HEK293 (cell line): Measurements from ENCODE around the gene INTS6.

ENCODE experiments used
- CTCF ChIA-PET: fragments of 350-600 bp; formaldehyde crosslinking; extraction: SDS; loops from one replicate; lab custom pipeline; 2021; ENCODE audit warnings: antibody characterized with exemption; lab: Yijun Ruan, JAX
- POLR2A ChIA-PET: fragments of 300-600 bp; formaldehyde crosslinking; extraction: SDS; loops from one replicate; lab custom pipeline; 2020; ENCODE audit warnings: antibody characterized with exemption, inconsistent platforms; lab: Yijun Ruan, JAX
- H3K27ac ChIP-seq: fragments of 200-500 bp; sonication (Bioruptor generic); 2 replicates; pipeline ENCODE4 v1.5.1; 2014; ENCODE audit warnings: low read depth, low read length, control low read depth, inconsistent platforms; ENCODE audit errors: extremely low read depth
- H3K36me3 ChIP-seq, 2 experiments: fragments of 200-500 bp in 1 of 2; sonication (Bioruptor generic) in 1 of 2; 1 replicate in 1 of 2; 2 replicates in 1 of 2; pipeline ENCODE4 v1.5.1; 2014 to 2017; ENCODE audit warnings: inconsistent platforms in 2 of 2, low read length in 2 of 2; ENCODE audit not compliant: control insufficient read depth in 2 of 2, insufficient read depth in 1 of 2
- H3K4me1 ChIP-seq: fragments of 200-500 bp; sonication (Bioruptor generic); 2 replicates; pipeline ENCODE4 v1.5.1; 2014; ENCODE audit warnings: mild to moderate bottlenecking, low read length, inconsistent platforms; ENCODE audit not compliant: control insufficient read depth, insufficient read depth
- H3K4me3 ChIP-seq: 2 replicates; pipeline ENCODE4 v1.5.1; 2011; ENCODE audit warnings: low read depth, mild to moderate bottlenecking, control low read depth, low read length, moderate library complexity
- H3K9me3 ChIP-seq: fragments of 200-500 bp; sonication (Bioruptor generic); 2 replicates; pipeline ENCODE4 v1.5.1; 2014; ENCODE audit warnings: low read depth, low read length, inconsistent platforms; ENCODE audit not compliant: control insufficient read depth, insufficient read depth
- BCL11A ChIP-seq: fragments of 450-650 bp; formaldehyde crosslinking; IDR thresholded peaks from 2 replicates; pipeline ENCODE4 v1.5.1; 2016; ENCODE audit warnings: low read depth, missing biosample characterization, missing genetic modification characterization
- GFI1B ChIP-seq: fragments of 450-650 bp; formaldehyde crosslinking; IDR thresholded peaks from 2 replicates; pipeline ENCODE4 v1.5.1; 2016; ENCODE audit warnings: missing biosample characterization, missing genetic modification characterization
- GLIS2 ChIP-seq: fragments of 450-650 bp; formaldehyde crosslinking; IDR thresholded peaks from 2 replicates; pipeline ENCODE4 v1.5.1; 2016; ENCODE audit warnings: missing biosample characterization, missing genetic modification characterization
- HOXD13 ChIP-seq: sonication (generic); formaldehyde crosslinking; IDR thresholded peaks from 2 replicates; pipeline ENCODE4 v1.8.0; 2022; ENCODE audit warnings: missing genetic modification reagents, borderline replicate concordance
- IKZF3 ChIP-seq: fragments of 450-650 bp; IDR thresholded peaks from 2 replicates; pipeline ENCODE4 v1.5.0; 2018; ENCODE audit warnings: missing biosample characterization, mild to moderate bottlenecking, missing genetic modification characterization, moderate library complexity
- KLF1 ChIP-seq: fragments of 450-650 bp; formaldehyde crosslinking; IDR thresholded peaks from 2 replicates; pipeline ENCODE4 v1.5.1; 2016; ENCODE audit warnings: missing biosample characterization, missing genetic modification characterization
- KLF10 ChIP-seq: fragments of 450-650 bp; IDR thresholded peaks from 2 replicates; pipeline ENCODE4 v1.5.1; 2018; ENCODE audit warnings: missing biosample characterization, mild to moderate bottlenecking, missing genetic modification characterization
- MZF1 ChIP-seq: fragments of 450-650 bp; formaldehyde crosslinking; IDR thresholded peaks from 2 replicates; pipeline ENCODE4 v1.5.1; 2017; ENCODE audit warnings: missing biosample characterization, missing genetic modification characterization, borderline replicate concordance
- OVOL3 ChIP-seq: fragments of 450-650 bp; formaldehyde crosslinking; IDR thresholded peaks from 2 replicates; pipeline ENCODE4 v1.5.1; 2016; ENCODE audit warnings: missing biosample characterization, missing genetic modification characterization
- PRDM1 ChIP-seq: fragments of 450-650 bp; formaldehyde crosslinking; IDR thresholded peaks from 2 replicates; pipeline ENCODE4; 2016; ENCODE audit warnings: missing biosample characterization, missing genetic modification characterization
- SETDB1 ChIP-seq: IDR thresholded peaks from one replicate; pipeline ENCODE4 v1.6.1; 2017; ENCODE audit warnings: mild to moderate bottlenecking, low read length, moderate library complexity, mixed read lengths; ENCODE audit not compliant: insufficient read length
- TSHZ1 ChIP-seq: fragments of 450-650 bp; formaldehyde crosslinking; IDR thresholded peaks from 2 replicates; pipeline ENCODE4 v1.5.1; 2016; ENCODE audit warnings: missing biosample characterization, missing genetic modification characterization, borderline replicate concordance
- ZBTB21 ChIP-seq: fragments of 450-650 bp; formaldehyde crosslinking; IDR thresholded peaks from 2 replicates; pipeline ENCODE4 v1.5.1; 2017; ENCODE audit warnings: missing biosample characterization, missing genetic modification characterization
- ZNF19 ChIP-seq: fragments of 450-650 bp; formaldehyde crosslinking; IDR thresholded peaks from 2 replicates; pipeline ENCODE4; 2016; ENCODE audit warnings: missing biosample characterization, missing genetic modification characterization, low read depth
- ZNF221 ChIP-seq: fragments of 450-650 bp; formaldehyde crosslinking; IDR thresholded peaks from 2 replicates; pipeline ENCODE4 v1.5.1; 2017; ENCODE audit warnings: missing biosample characterization, missing genetic modification characterization, borderline replicate concordance
- ZNF23 ChIP-seq: fragments of 450-650 bp; formaldehyde crosslinking; IDR thresholded peaks from 2 replicates; pipeline ENCODE4 v1.5.1; 2016; ENCODE audit warnings: missing biosample characterization, missing genetic modification characterization, borderline replicate concordance
- ZNF248 ChIP-seq: fragments of 450-650 bp; formaldehyde crosslinking; IDR thresholded peaks from 2 replicates; pipeline ENCODE4 v1.5.1; 2017; ENCODE audit warnings: missing biosample characterization, missing genetic modification characterization
- ZNF280D ChIP-seq: fragments of 450-650 bp; formaldehyde crosslinking; IDR thresholded peaks from 2 replicates; pipeline ENCODE4 v1.5.1; 2016; ENCODE audit warnings: missing biosample characterization, missing genetic modification characterization
- ZNF341 ChIP-seq: fragments of 450-650 bp; formaldehyde crosslinking; IDR thresholded peaks from 2 replicates; pipeline ENCODE4; 2016; ENCODE audit warnings: low read depth, missing biosample characterization, missing genetic modification characterization
- ZNF473 ChIP-seq: fragments of 450-650 bp; formaldehyde crosslinking; IDR thresholded peaks from 2 replicates; pipeline ENCODE4 v1.5.1; 2017; ENCODE audit warnings: missing biosample characterization, missing genetic modification characterization
- ZNF521 ChIP-seq: fragments of 450-650 bp; formaldehyde crosslinking; IDR thresholded peaks from 2 replicates; pipeline ENCODE4 v1.5.1; 2017; ENCODE audit warnings: missing biosample characterization, mild to moderate bottlenecking, missing genetic modification characterization
- ZNF610 ChIP-seq: fragments of 450-650 bp; formaldehyde crosslinking; IDR thresholded peaks from 2 replicates; pipeline ENCODE4 v1.5.1; 2016; ENCODE audit warnings: missing biosample characterization, missing genetic modification characterization, borderline replicate concordance
- ZNF654 ChIP-seq: fragments of 450-650 bp; formaldehyde crosslinking; IDR thresholded peaks from 2 replicates; pipeline ENCODE4 v1.5.1; 2016; ENCODE audit warnings: low read depth, missing biosample characterization, missing genetic modification characterization

Gene INTS6

GRCh38 chr13:51435002-51435578, 17.7 kb downstream of the INTS6 start (continued):
- TF ChIP-seq TSHZ1 (tag by site-specific recombination), result no peak
- TF ChIP-seq ZNF610 (tag by site-specific recombination), result no peak
- TF ChIP-seq ZNF473 (tag by site-specific recombination), result no peak
- TF ChIP-seq ZBTB21 (tag by site-specific recombination), result no peak
- peak; percentile 13; the same call in 1 of the 2 replicates for TF ChIP-seq PRDM1 (tag by site-specific recombination)
- peak; percentile 44 for TF ChIP-seq ZNF654 (tag by site-specific recombination)
- TF ChIP-seq MZF1 (tag by site-specific recombination), result no peak
- TF ChIP-seq ZNF280D (tag by site-specific recombination), result no peak
- TF ChIP-seq GFI1B, result no peak
- no peak for TF ChIP-seq ZNF341 (tag by site-specific recombination)

GRCh38 chr13:51432576-51432975, 20.3 kb downstream of the INTS6 start:
- Histone ChIP-seq H3K36me3 (peaks cover 5 to 13% of the 10 kb centered on the region in 2 experiments), H3K9me3 (no peaks in the 10 kb centered on the region), H3K4me1 (peaks cover 3% of the 10 kb centered on the region; the same call in 1 of the 2 replicates), H3K4me3 (no peak overlapping the region), H3K27ac (no peak overlapping the region)
- CTCF ChIA-PET, result interaction anchor here (0.6 to 3.7 kb wide), 3 partner anchors 17 to 365 kb away, joined by 3 to 39 read pairs (median 3); no protein-coding TSS in a partner anchor
- POLR2A ChIA-PET, result interaction anchor here (0.6 kb wide), 1 partner anchor 12 kb away, joined by 3 read pairs; no protein-coding TSS in a partner anchor
- TF ChIP-seq ZNF23 (tag by site-specific recombination) (no peak), ZNF521 (tag by site-specific recombination) (no peak), GFI1B (no peak), KLF10 (no peak), GLIS2 (no peak), OVOL3 (no peak), KLF1 (tag by site-specific recombination) (no peak), HOXD13 (CRISPR knock-in tag) (no peak), SETDB1 (no peak), BCL11A (no peak), ZNF221 (tag by site-specific recombination) (no peak), IKZF3 (no peak), ZNF19 (no peak), ZNF248 (tag by site-specific recombination) (no peak)
